ENCODE results near the gene SEMA5A. TPM values are rescaled to one million over a fixed set of nuclear protein-coding genes. Genes with fewer than 3 reads are reported as not detected.
A peak's percentile ranks its signal among the peaks of the same experiment; 100 is the strongest.

SEMA5A gene
- total RNA-seq, 4 donors from 2014 or later, result 0.46 to 3.2 (median 1.7) TPM

DNA sequence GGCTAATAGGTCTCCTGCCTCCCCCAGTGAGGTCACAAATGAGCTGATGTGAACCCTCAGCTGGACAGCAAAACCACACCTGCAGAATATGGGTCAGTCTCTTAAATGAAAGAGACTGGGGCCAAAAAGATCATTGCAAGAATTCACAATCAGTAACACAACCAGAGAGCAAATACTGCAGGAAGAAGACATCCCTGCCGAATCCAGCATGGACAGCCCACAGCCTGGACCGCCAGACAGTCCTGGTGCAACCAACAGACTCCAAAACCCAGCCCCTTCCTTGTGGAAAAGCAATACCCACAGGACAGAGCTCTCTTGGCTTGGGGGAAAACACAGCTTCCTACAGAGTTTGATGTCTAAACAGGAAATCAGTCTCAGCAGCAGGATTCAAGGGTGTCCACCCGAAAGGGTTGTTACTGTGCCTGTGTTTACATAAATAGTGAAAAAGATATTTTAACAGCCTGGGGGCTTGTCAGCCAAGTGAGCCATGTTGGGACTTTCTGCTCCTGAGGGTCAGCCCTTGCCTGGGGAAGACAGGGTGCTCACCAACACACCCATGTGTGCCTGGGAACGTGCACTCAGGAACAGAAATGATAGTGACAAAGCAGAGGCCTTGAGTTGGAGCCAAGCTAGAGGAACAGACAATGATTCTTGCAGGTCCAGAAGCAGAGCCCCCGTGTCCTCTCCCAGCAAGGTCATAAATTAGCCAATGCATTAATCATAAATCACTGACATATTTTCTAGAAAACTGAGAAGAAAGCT is 106.2 kb downstream of the SEMA5A start:
- peak overlapping the region in 3 of 4 donors; percentile 6 to 34 (median 18) for H3K27ac ChIP-seq
- intact Hi-C loops (cut with DNase I; ENCODE audit: low total_unique reads), result no loop called here
- H3K4me3 ChIP-seq, result no peak overlapping the region
- no peak for TF ChIP-seq CTCF (IDR thresholded peaks at IDR 0.05 in 4 of 5, conservative IDR thresholded peaks at IDR 0.05 in 1 of 5)
- TF ChIP-seq POLR2A (IDR thresholded peaks at IDR 0.05), result no peak
- no peaks in the 10 kb centered on the region for H3K4me1 ChIP-seq
- H3K9me3 ChIP-seq, result no peaks in the 10 kb centered on the region
- peak; percentile 33 to 39 for ATAC-seq
- DNase-seq, result no peak
- no peaks in the 10 kb centered on the region for H3K27me3 ChIP-seq
- no peaks in the 10 kb centered on the region for H3K36me3 ChIP-seq
- in situ Hi-C loops (cut with MboI; ENCODE audit: low sequenced_read_pairs in 4 of 4), result no loop called here

DNA sequence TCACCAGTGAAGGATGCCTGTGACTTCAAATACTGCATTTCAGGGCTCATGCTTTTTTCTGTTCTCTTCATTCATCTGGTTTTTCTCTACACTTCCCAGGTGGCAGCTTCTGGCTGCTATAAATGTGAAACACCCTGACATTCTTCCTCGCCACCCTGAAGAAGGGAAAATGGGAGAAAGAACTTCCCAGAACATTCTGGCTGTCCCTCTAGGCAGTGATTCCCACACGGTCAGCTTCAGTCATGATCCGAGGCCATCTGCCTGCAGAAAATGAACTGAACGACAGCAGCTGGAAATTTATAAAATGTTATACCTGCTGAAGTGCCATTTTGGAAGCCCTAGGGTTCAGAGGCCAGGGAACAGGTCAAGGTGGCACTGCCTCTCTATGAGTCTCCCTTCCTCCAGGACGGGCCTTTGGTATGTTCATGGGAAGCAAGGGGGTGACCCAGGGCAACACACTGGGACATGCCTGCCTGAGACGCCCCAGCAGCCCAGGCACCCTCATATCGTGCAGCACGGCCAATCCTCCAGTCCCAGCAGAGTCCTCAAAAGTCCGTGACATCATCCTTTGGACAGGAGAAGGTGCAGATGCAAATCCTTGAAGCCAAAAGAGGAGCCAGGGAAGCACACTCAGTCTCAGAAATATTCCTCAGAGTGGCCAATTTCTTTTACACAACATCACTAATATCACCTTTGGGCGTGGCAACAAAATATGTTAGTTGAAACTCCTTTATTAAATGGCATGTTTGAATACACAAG is 107.1 kb downstream of the SEMA5A start:
- ATAC-seq, result peak in 1 of 2 donors; percentile 51
- DNase-seq, result peak in 1 of 2 donors; percentile 15
- TF ChIP-seq POLR2A (IDR thresholded peaks at IDR 0.05) (no peak), CTCF (IDR thresholded peaks at IDR 0.05 in 4 of 5, conservative IDR thresholded peaks at IDR 0.05 in 1 of 5) (no peak)
- Histone ChIP-seq H3K9me3 (no peaks in the 10 kb centered on the region), H3K36me3 (no peaks in the 10 kb centered on the region), H3K27me3 (no peaks in the 10 kb centered on the region), H3K27ac (no peak overlapping the region), H3K4me3 (no peak overlapping the region), H3K4me1 (no peaks in the 10 kb centered on the region)
- in situ Hi-C loops (cut with MboI; ENCODE audit: low sequenced_read_pairs in 4 of 4), result no loop called here
- intact Hi-C loops (cut with DNase I; ENCODE audit: low total_unique reads), result no loop called here

DNA sequence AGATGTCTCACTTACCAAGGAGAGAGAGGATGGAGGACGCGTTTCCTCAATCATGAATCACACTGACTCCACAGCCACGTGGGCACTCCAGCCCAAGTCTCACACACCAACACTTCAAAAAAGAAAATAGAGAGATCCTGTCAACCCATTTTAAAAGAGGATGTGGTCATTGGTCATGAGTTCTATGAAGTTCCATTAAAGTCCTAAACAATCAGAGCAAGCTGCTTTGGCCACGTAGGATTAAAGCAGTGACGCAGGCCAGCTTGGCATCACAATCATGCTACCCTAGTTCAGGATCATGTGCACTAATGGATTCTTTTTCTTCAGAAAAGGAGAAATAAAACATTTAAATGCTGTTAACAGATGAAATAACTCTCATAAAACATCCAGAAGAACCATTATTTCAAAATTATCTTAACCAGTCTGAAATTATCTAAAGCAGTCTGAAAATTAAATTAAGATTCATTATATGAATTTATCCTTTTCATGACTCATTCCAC is 108.1 kb downstream of the SEMA5A start:
- in situ Hi-C loops (cut with MboI; ENCODE audit: low sequenced_read_pairs in 4 of 4), result no loop called here
- Histone ChIP-seq H3K4me3 (no peak overlapping the region), H3K27me3 (no peaks in the 10 kb centered on the region), H3K9me3 (no peaks in the 10 kb centered on the region), H3K36me3 (no peaks in the 10 kb centered on the region), H3K27ac (no peak overlapping the region), H3K4me1 (no peaks in the 10 kb centered on the region)
- TF ChIP-seq CTCF (IDR thresholded peaks at IDR 0.05 in 4 of 5, conservative IDR thresholded peaks at IDR 0.05 in 1 of 5), result no peak
- no peak for TF ChIP-seq POLR2A (IDR thresholded peaks at IDR 0.05)
- no peak for DNase-seq
- ATAC-seq, result no peak
- intact Hi-C loops (cut with DNase I; ENCODE audit: low total_unique reads), result no loop called here

DNA sequence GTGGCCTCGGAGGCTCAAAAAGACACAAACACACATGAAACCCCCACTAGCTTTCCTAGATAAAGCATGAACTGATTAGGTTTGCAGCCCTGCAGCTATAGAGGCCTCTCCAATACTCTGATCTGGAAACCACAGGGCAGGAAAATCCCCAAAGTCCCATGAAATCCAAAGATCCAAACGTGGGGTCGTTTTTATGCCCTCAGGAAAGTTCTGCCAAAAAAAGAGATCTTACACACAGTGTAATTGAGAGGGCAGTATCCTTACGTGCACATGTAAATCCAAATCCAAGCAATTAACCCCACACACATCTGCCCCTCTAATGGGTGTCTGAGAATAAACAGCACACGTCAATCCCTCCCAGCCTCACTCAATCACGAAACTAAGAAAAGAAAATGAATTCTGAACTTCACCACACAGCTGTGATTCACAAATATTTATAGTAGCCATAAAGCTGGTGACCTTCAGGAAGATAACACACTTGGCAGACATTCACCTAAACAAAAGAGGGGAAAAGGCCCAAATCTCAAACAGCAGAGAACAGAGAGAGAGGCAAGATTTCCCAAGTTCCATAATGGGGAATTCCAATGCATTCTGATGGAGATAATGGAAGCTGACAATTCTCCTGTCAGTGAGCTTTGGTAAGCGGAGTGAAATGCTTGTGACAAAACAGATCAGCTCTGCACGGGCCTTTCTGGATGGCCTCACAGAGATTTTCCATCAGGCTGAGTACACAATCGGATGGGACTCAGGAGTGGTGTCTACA is 114.2 kb downstream of the SEMA5A start:
- Histone ChIP-seq H3K27me3 (no peaks in the 10 kb centered on the region), H3K9me3 (no peaks in the 10 kb centered on the region), H3K4me1 (no peaks in the 10 kb centered on the region), H3K27ac (peak overlapping the region in 1 of 4 donors; percentile 31), H3K4me3 (no peak overlapping the region), H3K36me3 (no peaks in the 10 kb centered on the region)
- TF ChIP-seq POLR2A (IDR thresholded peaks at IDR 0.05), result no peak
- TF ChIP-seq CTCF (IDR thresholded peaks at IDR 0.05 in 4 of 5, conservative IDR thresholded peaks at IDR 0.05 in 1 of 5), result no peak
- in situ Hi-C loops (cut with MboI; ENCODE audit: low sequenced_read_pairs in 4 of 4), result no loop called here
- intact Hi-C loops (cut with DNase I; ENCODE audit: low total_unique reads), result no loop called here
- DNase-seq (no peak), ATAC-seq (no peak)

Measured in gastrocnemius medialis (tissue), 4 donors.